ENCODE results near the gene NEK8.

Gene NEK8

DNA sequence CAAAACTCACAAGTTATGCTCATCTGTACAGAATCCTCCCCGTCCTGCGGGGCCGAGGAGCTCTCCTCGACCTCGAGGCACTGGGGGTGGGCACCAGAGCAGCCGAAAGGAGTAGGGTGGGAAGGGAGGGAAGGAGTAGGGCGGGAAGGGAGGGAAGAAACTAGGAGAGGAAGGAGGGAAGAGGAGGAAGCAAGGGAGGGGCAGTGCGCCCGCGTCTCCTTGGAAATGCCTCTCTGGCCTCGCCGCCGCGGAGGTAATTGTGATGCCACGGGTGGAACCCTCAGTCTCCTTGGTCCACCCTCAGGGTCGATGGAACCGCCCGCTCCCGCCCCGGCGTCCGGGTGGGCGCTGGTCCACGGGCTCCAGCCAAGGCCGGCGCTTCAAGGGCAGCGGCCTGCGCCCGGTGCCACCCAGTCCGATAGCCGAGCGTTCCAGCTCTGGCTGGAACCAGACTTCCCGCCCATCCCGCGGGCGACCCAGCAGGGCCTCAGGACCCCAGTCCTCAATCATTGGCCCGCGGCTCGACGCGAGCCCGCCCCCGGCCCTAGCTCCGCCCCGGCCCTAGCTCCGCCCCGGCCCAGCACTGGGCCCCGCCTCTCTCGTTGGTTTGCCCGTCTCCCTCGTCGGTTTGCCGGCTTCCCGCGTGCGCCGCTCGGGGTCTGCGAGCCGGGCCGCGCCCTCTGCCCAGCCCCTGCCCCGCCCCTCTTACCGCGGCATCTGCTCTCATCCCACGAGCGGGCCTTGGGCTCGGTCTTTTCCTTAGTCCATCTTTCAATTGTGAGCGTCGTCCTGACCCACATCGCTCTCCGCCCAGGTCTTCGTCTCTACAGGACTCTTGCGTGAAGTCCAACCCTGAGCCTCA, 17.5 kb upstream of the NEK8 start:
- peak overlapping the region; percentile 61 for H3K4me3 ChIP-seq (ENCODE audit: low read depth, low read length)
- TF ChIP-seq, protein P1, sequence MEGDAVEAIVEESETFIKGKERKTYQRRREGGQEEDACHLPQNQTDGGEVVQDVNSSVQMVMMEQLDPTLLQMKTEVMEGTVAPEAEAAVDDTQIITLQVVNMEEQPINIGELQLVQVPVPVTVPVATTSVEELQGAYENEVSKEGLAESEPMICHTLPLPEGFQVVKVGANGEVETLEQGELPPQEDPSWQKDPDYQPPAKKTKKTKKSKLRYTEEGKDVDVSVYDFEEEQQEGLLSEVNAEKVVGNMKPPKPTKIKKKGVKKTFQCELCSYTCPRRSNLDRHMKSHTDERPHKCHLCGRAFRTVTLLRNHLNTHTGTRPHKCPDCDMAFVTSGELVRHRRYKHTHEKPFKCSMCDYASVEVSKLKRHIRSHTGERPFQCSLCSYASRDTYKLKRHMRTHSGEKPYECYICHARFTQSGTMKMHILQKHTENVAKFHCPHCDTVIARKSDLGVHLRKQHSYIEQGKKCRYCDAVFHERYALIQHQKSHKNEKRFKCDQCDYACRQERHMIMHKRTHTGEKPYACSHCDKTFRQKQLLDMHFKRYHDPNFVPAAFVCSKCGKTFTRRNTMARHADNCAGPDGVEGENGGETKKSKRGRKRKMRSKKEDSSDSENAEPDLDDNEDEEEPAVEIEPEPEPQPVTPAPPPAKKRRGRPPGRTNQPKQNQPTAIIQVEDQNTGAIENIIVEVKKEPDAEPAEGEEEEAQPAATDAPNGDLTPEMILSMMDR (IDR thresholded peaks at IDR 0.05; ENCODE audit: low read depth, low read length, missing control alignments): no peak
- no peak for DNase-seq (ENCODE audit: low read depth)

DNA sequence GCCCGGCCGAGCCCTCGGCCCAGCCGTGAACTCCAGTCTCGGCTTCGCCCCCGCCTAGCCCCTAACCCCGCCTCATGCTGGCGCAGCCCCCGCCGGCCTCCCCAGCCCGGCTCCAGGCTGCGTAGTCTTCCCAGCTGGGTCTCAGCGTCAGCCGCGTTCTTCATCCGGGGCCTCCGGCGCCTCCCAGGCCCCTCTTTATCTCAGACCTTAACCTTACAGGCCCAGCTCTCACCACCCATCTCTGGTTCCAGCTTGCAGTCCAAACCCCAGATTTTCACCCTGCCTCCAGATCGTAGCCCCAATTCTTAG, 16.9 kb upstream of the NEK8 start, which contains the start of gene PROCA1:
PROCA1 (minus strand) TSS at position 166 of the 309 bp plus-strand sequence. CDS start 228 bp downstream, outside the sequence.
- H3K4me3 ChIP-seq (ENCODE audit: low read depth, low read length): peak within 1 kb of the TSS; percentile 61
- no peak for DNase-seq (ENCODE audit: low read depth)
- TF ChIP-seq, protein P1 (IDR thresholded peaks at IDR 0.05; ENCODE audit: low read depth, low read length, missing control alignments): no peak

- DNase-seq (ENCODE audit: low read depth): no peak
- TF ChIP-seq, protein P1 (IDR thresholded peaks at IDR 0.05; ENCODE audit: low read depth, low read length, missing control alignments): no peak
- H3K4me3 ChIP-seq (ENCODE audit: low read depth, low read length): peak overlapping the region; percentile 61
These were observed 16.4 kb upstream of the NEK8 start for GRCh38 chr17:28712032-28712704.

DNA sequence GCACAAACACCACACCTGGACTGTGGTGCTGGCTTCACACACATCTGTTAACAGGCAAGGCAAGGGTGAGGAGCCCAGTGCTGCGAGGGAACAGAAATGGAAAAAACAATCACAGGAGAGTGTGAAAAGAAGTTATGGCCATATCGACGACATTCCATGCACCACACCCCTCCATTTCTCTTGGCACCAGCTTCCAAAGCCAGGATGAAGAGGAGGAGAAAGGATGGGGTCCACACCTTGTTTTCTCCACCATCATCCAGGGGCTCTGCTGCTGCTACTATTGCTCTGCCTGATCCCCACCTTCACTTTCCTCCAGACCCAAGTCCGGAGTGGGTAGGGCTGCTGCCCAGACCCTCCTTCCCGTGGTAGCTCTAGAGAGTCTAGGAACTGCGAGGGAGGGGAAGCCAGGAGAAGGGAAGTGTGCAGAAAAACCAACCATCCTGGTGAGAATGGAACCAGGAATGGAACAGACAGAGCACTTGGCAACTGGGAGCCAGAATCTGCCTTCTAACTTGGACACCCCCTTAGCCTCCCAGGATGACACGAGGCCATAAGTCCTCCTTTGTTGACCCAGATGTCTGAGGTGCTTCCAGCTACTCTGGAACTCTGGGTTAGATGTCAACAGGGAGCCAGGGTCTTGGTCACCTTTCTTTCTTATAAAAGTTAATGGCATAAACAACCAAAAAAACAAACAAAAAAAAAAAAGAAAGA, 15.7 kb upstream of the NEK8 start:
- DNase-seq (ENCODE audit: low read depth): no peak
- no peak overlapping the region for H3K4me3 ChIP-seq (ENCODE audit: low read depth, low read length)
- TF ChIP-seq, protein P1 (IDR thresholded peaks at IDR 0.05; ENCODE audit: low read depth, low read length, missing control alignments): no peak

DNA sequence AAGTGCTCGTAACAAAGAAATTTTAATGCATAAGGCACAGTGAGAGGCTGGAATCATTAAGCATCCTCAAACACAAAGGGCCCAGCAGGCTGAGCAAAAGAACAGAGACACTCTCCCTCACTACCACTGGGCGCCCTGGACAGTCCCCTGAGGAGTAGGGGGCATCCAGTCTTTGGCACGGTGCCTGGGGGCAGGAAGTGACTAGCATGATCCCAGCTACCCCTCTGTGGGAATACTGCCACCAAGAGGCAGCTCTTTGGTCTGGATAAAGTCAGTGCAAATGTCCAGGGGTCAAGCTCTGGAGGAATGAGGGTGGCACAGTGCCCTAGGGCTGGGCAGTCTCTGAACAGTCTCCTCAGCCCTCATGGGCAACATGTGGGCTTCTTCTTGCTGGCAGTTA, 14.3 kb upstream of the NEK8 start:
- TF ChIP-seq, protein P1 (IDR thresholded peaks at IDR 0.05; ENCODE audit: low read depth, low read length, missing control alignments): no peak
- DNase-seq (ENCODE audit: low read depth): no peak
- H3K4me3 ChIP-seq (ENCODE audit: low read depth, low read length): no peak overlapping the region

GRCh38 chr17:28715217-28715616, 13.4 kb upstream of the NEK8 start:
- no peak overlapping the region for H3K4me3 ChIP-seq (ENCODE audit: low read depth, low read length)
- DNase-seq (ENCODE audit: low read depth): no peak
- TF ChIP-seq, protein P1 (IDR thresholded peaks at IDR 0.05; ENCODE audit: low read depth, low read length, missing control alignments): no peak
